ENCODE measurements around the gene HIGD1A. TPM values are rescaled to one million over a fixed set of nuclear protein-coding genes. Genes with fewer than 3 reads are reported as not detected.

Gene HIGD1A
- total RNA-seq, 3 donors from 2014 or later (not counting 1 experiment from before 2014, with no cell fraction given): 24.5 to 28.5 (median 28.2) TPM

- Histone ChIP-seq H3K27ac (ENCODE audit: low read length) (no peak overlapping the region), H3K36me3 (ENCODE audit: control insufficient read depth, insufficient read depth, low read length) (peaks cover 12% of the 10 kb centered on the region), H3K4me1 (ENCODE audit: control insufficient read depth, insufficient read depth, low read length) (no peaks in the 10 kb centered on the region), H3K9me3 (ENCODE audit: control insufficient read depth, insufficient read depth, low read length) (no peaks in the 10 kb centered on the region), H3K27me3 (ENCODE audit: control insufficient read depth, insufficient read depth, low read length) (no peaks in the 10 kb centered on the region), H3K4me3 (ENCODE audit: low read length) (no peak overlapping the region)
- Mint-ChIP-seq H3K4me3 (no peak overlapping the region), H3K9me3 (no peaks in the 10 kb centered on the region), H3K36me3 (no peaks in the 10 kb centered on the region), H3K4me1 (peaks cover 21 to 25% of the 10 kb centered on the region in 2 donors), H3K27me3 (ENCODE audit: low read depth in 2 of 2) (no peaks in the 10 kb centered on the region), H3K27ac (no peak overlapping the region)
- DNase-seq (no peak), ATAC-seq (no peak)
- intact Hi-C loops (cut with micrococcal nuclease): no loop called here
- TF ChIP-seq, protein P1, sequence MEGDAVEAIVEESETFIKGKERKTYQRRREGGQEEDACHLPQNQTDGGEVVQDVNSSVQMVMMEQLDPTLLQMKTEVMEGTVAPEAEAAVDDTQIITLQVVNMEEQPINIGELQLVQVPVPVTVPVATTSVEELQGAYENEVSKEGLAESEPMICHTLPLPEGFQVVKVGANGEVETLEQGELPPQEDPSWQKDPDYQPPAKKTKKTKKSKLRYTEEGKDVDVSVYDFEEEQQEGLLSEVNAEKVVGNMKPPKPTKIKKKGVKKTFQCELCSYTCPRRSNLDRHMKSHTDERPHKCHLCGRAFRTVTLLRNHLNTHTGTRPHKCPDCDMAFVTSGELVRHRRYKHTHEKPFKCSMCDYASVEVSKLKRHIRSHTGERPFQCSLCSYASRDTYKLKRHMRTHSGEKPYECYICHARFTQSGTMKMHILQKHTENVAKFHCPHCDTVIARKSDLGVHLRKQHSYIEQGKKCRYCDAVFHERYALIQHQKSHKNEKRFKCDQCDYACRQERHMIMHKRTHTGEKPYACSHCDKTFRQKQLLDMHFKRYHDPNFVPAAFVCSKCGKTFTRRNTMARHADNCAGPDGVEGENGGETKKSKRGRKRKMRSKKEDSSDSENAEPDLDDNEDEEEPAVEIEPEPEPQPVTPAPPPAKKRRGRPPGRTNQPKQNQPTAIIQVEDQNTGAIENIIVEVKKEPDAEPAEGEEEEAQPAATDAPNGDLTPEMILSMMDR (IDR thresholded peaks at IDR 0.05): no peak
- 93% methylated on average over 4 of the region's 5 CpGs for WGBS (ENCODE audit: insufficient coverage)
Observed at GRCh38 chr3:42796332-42796885, 7.9 kb downstream of the HIGD1A start.

DNA sequence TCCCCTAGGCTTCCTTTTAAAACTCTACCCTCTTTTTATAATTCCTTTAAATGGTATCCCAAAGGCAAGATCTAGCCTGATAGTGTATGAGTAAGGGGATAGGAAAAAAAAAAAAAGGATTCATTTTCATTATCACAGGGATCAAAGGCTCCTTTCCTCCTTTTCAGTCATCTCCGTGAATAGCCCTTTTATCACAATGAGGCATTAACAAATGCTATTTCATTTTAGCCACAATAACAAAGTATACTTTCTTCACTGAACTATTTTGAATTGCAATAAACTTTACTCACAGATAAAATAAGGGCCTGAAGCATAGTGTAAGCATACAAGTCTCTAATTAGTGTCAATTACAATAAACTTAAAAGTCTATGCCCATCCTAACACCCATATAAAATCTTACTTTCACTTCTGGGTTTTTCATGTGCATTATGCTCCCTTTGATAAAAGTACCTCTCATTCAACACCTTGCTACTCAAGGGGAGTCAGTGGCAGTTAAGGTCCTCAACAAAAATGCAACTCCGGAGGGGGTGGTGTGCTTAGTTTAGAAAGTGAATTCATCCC, 8.6 kb downstream of the HIGD1A start:
- WGBS (ENCODE audit: insufficient coverage): 100% methylated on average over 1 of the region's 2 CpGs
- intact Hi-C loops (cut with micrococcal nuclease): no loop called here

GRCh38 chr3:42790714-42791229, 13.5 kb downstream of the HIGD1A start:
- H3K27ac Mint-ChIP-seq: no peak overlapping the region
- TF ChIP-seq, protein P1 (IDR thresholded peaks at IDR 0.05): no peak
- intact Hi-C loops (cut with micrococcal nuclease): no loop called here

More for the DNA sequence above, 8.6 kb downstream of the HIGD1A start:
- Mint-ChIP-seq H3K4me3 (no peak overlapping the region), H3K4me1 (peaks cover 17 to 21% of the 10 kb centered on the region in 2 donors), H3K27me3 (ENCODE audit: low read depth in 2 of 2) (no peaks in the 10 kb centered on the region), H3K36me3 (no peaks in the 10 kb centered on the region), H3K27ac (no peak overlapping the region), H3K9me3 (no peaks in the 10 kb centered on the region)
- H3K4me3 ChIP-seq (ENCODE audit: low read length): no peak overlapping the region
- H3K27me3 ChIP-seq (ENCODE audit: control insufficient read depth, insufficient read depth, low read length): no peaks in the 10 kb centered on the region
- no peak overlapping the region for H3K27ac ChIP-seq (ENCODE audit: low read length)
- no peak for ATAC-seq
- no peak for DNase-seq
- no peaks in the 10 kb centered on the region for H3K4me1 ChIP-seq (ENCODE audit: control insufficient read depth, insufficient read depth, low read length)
- H3K9me3 ChIP-seq (ENCODE audit: control insufficient read depth, insufficient read depth, low read length): no peaks in the 10 kb centered on the region
- peaks cover 12% of the 10 kb centered on the region for H3K36me3 ChIP-seq (ENCODE audit: control insufficient read depth, insufficient read depth, low read length)
- TF ChIP-seq, protein P1 (IDR thresholded peaks at IDR 0.05): no peak

More at GRCh38 chr3:42790714-42791229, 13.5 kb downstream of the HIGD1A start:
- Mint-ChIP-seq H3K4me3 (no peak overlapping the region), H3K36me3 (peaks cover 9% of the 10 kb centered on the region), H3K4me1 (peaks cover 15 to 17% of the 10 kb centered on the region in 2 donors), H3K9me3 (no peaks in the 10 kb centered on the region), H3K27me3 (ENCODE audit: low read depth in 2 of 2) (no peaks in the 10 kb centered on the region)
- Histone ChIP-seq H3K27ac (ENCODE audit: low read length) (no peak overlapping the region), H3K9me3 (ENCODE audit: control insufficient read depth, insufficient read depth, low read length) (no peaks in the 10 kb centered on the region), H3K36me3 (ENCODE audit: control insufficient read depth, insufficient read depth, low read length) (peaks cover 29% of the 10 kb centered on the region), H3K4me3 (ENCODE audit: low read length) (no peak overlapping the region), H3K4me1 (ENCODE audit: control insufficient read depth, insufficient read depth, low read length) (no peaks in the 10 kb centered on the region), H3K27me3 (ENCODE audit: control insufficient read depth, insufficient read depth, low read length) (no peaks in the 10 kb centered on the region)
- 74% methylated on average over 5 of the region's 6 CpGs for WGBS (ENCODE audit: insufficient coverage)
- no peak for DNase-seq
- no peak for ATAC-seq
